H1 (cell line): ENCODE data around the gene PTPRD. TPM values are rescaled to one million over a fixed set of nuclear protein-coding genes. Genes with fewer than 3 reads are reported as not detected.

Source experiments
- MAX ChIP-seq: IDR thresholded peaks from 2 replicates; pipeline ENCODE4 v1.6.1; 2012; ENCODE audit warnings: inconsistent platforms
- polyA plus RNA-seq, 7 experiments: library from polyadenylated mRNA; depleted of rRNA in 3 of 7; stranded (reverse) in 5 of 7; unstranded in 2 of 7; fragments of >200 nt in 5 of 7; fragments of 200-250 nt in 2 of 7; gene quantifications; 1 replicate in 5 of 7; 2 replicates in 1 of 7; 4 replicates in 1 of 7; pipeline versions ENCODE4 v1.2.1 to v1.2.3, GENCODE V29; 2011 to 2013; ENCODE audit warnings: missing spikeins in 2 of 7, mixed read lengths in 2 of 7
- total RNA-seq: library from RNA; stranded (reverse); fragmentation: NEBNext Ultra II Directional; extraction: Animal tissue kit (Norgen Biotek cat#: 25700); gene quantifications from 2 replicates; pipeline ENCODE4 v1.2.1, GENCODE V29; 2021

PTPRD gene
- total and polyA plus RNA-seq, 2 of the 8 experiments (the other 6 are each of a cell fraction or from before 2014, with no cell fraction given), result 17.2 to 77.0 TPM

- TF ChIP-seq MAX, result no peak
- TF ChIP-seq, all 59 proteins: peak for 0
Observed at GRCh38 chr9:8888591-8888990, 1724.2 kb downstream of the PTPRD start (continued).
